IPS-18c (cell line): ENCODE data around the gene CRB3.

Experiments used
- H3K4me3 ChIP-seq: 2 replicates; pipeline ENCODE4 v1.7.0; 2013; ENCODE audit warnings: low read depth, mild to moderate bottlenecking, low read length, moderate library complexity; ENCODE audit not compliant: insufficient read depth
- H3K9me3 ChIP-seq: one replicate; pipeline ENCODE4 v1.6.1; 2013; ENCODE audit warnings: mild to moderate bottlenecking, low read length, moderate library complexity; ENCODE audit not compliant: control insufficient read depth, insufficient read depth

CRB3 gene

GRCh38 chr19:6478815-6479214, 14.7 kb downstream of the CRB3 start:
- Histone ChIP-seq H3K4me3 (no peak overlapping the region), H3K9me3 (no peaks in the 10 kb centered on the region)

GRCh38 chr19:6479836-6480398, 15.8 kb downstream of the CRB3 start:
- Histone ChIP-seq H3K9me3 (no peaks in the 10 kb centered on the region), H3K4me3 (no peak overlapping the region)

GRCh38 chr19:6480848-6481415, 16.9 kb downstream of the CRB3 start:
- Histone ChIP-seq H3K9me3 (no peaks in the 10 kb centered on the region), H3K4me3 (no peak overlapping the region)

- no peaks in the 10 kb centered on the region for H3K9me3 ChIP-seq
- H3K4me3 ChIP-seq: no peak within 1 kb of the TSS
Observed at GRCh38 chr19:6481541-6482342, 17.7 kb downstream of the CRB3 start, which contains the start of gene DENND1C. TSS of gene DENND1C (minus strand) at chr19:6481787. CDS start at chr19:6481695, 92 bp downstream.

- Histone ChIP-seq H3K4me3 (no peak overlapping the region), H3K9me3 (no peaks in the 10 kb centered on the region)
Observed at GRCh38 chr19:6482343-6482686, 18.2 kb downstream of the CRB3 start.

DNA sequence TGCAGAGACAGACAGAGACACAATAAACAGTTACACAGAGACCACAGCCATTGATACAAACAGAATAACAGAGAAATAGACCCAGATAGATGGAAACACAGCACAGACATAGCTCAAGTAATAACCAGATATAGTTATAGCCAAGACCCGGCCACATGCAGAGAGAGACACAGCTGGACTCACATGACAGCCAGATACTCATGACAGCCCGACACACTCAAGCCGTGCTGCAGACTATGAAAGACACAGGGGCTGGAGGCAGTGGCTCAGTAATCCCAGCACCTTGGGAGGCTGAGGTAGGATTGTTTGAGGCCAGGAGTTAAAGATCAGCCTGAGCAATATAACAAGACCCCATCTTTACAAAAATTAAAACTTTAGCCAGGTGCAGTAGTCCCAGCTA, 19.2 kb downstream of the CRB3 start:
- Histone ChIP-seq H3K9me3 (no peaks in the 10 kb centered on the region), H3K4me3 (no peak overlapping the region)

GRCh38 chr19:6484230-6484629, 20.2 kb downstream of the CRB3 start:
- Histone ChIP-seq H3K9me3 (no peaks in the 10 kb centered on the region), H3K4me3 (no peak overlapping the region)

GRCh38 chr19:6484831-6485230, 20.8 kb downstream of the CRB3 start:
- Histone ChIP-seq H3K9me3 (no peaks in the 10 kb centered on the region), H3K4me3 (no peak overlapping the region)

GRCh38 chr19:6489278-6490061, 25.4 kb downstream of the CRB3 start:
- no peaks in the 10 kb centered on the region for H3K9me3 ChIP-seq
- no peak overlapping the region for H3K4me3 ChIP-seq

DNA sequence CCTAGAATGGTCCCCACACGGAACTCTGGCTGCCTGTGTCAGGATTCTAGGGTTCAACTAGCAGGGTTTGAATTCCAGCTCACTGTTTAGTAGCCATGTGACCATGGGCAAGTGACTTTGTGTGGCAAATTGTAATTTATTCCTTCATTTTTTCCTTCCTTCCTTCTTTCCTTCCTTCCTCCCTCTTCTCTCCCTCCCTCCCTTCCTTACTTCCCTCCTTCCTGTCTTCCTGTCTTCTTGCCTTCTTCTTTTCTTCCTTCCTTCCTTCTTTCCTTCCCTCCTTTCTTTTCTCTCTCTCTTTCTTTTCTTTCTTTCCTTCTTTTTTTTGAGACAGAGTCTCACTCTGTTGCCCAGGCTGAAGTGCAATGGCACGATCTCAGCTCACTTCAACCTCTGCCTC, 26.1 kb downstream of the CRB3 start:
- H3K9me3 ChIP-seq: no peaks in the 10 kb centered on the region
- H3K4me3 ChIP-seq: no peak overlapping the region

GRCh38 chr19:6491802-6492592, 27.9 kb downstream of the CRB3 start:
- no peaks in the 10 kb centered on the region for H3K9me3 ChIP-seq

GRCh38 chr19:6494438-6495036, 30.5 kb downstream of the CRB3 start:
- Histone ChIP-seq H3K9me3 (no peaks in the 10 kb centered on the region), H3K4me3 (no peak overlapping the region)

More at GRCh38 chr19:6491802-6492592, 27.9 kb downstream of the CRB3 start:
- H3K4me3 ChIP-seq: no peak overlapping the region

DNA sequence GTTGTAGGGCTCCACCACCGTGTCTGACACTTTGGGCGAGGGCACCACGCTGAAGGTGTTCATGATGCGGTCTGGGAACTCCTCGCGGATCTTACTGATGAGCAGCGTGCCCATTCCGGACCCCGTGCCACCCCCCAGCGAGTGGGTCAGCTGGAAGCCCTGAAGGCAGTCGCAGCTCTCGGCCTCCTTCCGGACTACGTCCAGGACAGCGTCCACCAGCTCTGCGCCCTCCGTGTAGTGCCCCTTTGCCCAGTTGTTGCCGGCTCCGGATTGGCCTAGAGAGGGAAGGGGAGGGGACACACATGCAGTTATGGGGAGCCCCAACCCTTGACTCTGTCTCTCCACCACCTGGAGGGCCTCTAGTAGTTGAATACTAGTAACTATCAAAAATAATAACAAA, 31.9 kb downstream of the CRB3 start:
- no peaks in the 10 kb centered on the region for H3K9me3 ChIP-seq
- no peak overlapping the region for H3K4me3 ChIP-seq

GRCh38 chr19:6498294-6499036, 34.4 kb downstream of the CRB3 start:
- H3K4me3 ChIP-seq: no peak overlapping the region
- H3K9me3 ChIP-seq: no peaks in the 10 kb centered on the region

GRCh38 chr19:6499052-6499790, 35.1 kb downstream of the CRB3 start:
- Histone ChIP-seq H3K9me3 (no peaks in the 10 kb centered on the region), H3K4me3 (no peak overlapping the region)
